IPS-NIHi11 (cell line): ENCODE measurements around the gene TXLNG.
A peak's percentile ranks its signal among the peaks of the same experiment; 100 is the strongest.

Experiments
- DNase-seq: peaks from one replicate; pipeline ENCODE4 v3.0.0; 2012; ENCODE audit warnings: mixed read lengths, low spot score

Gene TXLNG

DNA sequence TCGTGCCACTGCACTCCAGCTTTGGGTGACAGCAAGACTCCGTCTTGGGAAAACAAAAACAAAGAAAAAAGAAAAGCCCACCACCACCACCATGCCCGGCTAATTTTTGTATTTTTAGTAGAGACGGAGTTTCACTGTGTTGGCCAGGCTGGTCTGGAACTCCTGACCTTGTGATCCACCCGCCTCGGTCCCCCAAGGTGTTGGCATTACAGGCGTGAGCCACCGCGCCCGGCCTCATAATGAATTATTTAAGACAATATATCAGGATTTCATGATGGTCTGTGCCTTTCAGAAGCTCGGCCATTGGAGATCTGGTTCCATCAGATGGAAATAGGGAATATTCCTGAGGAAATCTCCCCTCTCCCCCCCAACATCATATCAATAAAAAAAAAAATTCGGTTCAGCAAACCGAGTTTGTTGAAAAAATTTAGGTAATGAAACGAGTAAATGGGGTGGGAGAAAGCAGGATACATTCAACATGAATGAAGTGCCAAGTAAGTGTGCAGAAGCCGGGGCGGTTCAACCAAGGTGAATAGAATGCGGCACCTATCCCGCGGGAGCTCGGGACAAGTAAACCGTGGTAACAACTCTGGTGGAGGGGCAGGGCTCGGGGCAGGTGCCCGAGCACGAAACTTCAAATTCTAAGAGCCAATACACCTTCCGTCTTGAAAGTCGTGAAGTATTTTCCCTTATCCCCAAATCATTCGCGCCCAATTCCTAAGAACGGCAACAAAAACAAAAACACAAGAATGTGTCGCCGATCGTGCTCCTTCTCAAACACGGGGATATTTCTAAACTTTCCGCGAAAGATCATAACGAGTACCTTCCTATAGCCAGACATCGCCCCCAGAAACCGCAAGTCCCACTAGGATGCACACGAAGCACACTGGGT lies 773 bp upstream of the TXLNG start:
- no peak for DNase-seq

DNA sequence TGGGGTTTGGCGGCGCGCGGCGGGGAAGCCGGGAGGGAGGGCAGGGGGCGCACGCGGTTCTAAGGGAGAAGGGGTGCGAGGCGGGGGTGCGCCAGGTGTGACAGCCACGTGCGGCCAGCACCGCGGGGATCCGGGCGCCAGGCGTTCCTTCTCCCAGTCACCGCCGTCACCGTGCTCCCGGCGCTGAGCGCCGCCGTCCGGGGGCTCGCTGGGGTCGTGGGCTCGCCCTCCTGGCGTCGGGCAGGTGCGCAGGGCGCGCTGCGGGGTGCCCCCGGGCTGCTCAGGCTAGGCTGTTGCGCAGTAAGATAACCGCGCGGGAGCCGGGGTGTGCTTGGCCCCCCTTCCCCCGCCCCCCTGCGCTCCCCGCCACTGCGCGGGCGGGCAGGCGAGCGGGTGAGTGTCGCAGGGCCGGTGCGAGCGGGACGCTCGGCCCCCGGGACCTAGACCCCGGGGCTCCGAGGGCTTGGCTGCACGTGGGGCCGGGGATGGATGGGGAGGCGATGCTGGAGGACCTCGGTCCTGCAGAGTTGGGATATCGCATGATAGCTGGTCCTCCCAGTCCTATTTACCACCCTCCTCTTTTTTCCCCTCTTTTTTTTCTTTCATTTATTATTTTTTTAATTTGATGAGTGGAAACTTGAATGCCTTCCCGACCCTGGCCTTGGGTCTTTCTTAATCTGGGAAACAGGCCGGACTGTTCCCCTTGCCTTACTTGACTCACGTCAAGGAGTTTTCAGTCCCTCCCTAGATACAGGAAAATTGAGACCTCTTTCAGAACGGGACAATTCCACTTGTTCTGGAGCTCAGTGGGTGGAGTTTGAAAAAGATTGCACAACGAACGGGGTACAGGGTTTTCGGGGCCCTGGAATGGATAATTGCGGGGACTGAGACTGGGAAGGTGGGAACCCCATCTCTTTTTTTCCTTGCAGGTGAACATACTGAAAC lies 797 bp downstream of the TXLNG start:
- DNase-seq, result peak; percentile 28

DNA sequence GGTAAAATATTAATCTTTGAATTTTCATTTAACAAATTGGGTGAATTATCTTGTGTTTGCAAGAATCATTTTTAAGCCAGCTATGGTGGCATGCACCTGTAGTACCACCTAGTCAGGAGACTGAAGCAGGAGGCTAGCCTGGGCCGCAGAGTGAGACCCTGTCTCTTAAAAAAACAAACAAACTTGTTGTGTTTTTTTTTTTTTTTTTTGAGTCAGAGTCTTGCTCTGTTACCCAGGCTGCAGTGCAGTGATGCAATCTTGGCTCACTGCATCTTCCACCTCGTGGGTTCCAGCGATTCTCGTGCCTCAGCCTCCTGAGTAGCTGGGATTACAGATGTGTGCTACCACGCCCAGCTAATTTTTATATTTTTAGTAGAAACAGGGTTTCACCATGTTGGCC lies 2.2 kb downstream of the TXLNG start:
- DNase-seq, result no peak

DNA sequence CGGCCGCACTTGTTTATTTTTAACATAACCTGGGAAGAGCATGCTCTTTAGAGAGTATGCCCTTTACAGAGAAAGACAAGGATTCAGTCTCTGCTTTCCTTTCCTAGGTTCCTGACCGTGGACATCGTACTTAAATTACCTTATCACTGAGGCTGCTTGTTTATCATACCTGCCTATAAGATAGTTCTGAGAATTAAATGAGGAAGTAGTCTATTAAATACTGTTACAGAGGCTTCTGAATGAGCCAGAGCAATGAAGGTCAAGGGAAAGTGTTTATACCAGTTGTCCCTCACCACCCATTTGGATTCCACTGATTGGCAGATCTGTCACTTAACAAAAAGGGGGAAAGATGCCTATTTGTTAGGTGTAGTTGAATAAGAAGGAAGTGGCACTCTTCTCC lies 10.0 kb downstream of the TXLNG start:
- DNase-seq, result no peak

DNA sequence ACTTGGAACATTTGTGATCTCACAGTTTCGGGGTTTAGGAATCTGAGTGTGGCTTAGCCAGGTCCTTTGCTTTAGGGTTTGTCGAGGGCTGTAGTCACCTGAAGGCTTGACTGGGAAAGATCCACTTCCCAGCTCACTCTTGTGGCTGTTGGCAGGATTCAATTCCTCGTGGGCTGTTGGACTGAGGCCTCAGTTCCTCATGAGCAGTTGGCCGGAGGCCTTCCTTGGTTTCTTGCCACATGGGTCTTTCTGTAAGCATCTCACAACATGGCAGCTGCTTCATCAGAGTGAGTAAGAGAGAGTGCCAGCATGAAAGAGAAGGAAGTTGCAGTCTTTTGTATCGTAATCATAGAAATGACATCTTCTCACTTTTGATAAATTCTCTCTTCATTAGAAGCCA lies 11.1 kb downstream of the TXLNG start:
- DNase-seq, result no peak

DNA sequence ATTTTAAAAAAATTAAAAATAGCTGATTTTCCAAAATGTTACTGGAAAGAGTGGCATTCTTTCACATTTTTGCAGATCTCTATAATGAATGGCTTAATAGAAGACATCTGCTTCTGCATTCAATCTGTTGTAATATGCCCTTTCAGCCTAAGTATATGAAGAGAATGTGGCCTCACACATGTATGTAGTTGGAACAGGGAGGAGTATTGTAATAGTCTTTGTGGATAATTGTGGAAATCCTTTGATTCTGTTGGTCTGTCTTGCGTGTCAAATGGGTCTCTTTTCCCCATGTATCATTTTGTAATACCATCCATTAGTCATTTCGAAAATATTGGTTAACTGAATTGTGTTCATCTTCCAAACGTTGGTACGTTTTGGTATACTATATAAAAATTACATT lies 11.6 kb downstream of the TXLNG start:
- DNase-seq, result no peak

DNA sequence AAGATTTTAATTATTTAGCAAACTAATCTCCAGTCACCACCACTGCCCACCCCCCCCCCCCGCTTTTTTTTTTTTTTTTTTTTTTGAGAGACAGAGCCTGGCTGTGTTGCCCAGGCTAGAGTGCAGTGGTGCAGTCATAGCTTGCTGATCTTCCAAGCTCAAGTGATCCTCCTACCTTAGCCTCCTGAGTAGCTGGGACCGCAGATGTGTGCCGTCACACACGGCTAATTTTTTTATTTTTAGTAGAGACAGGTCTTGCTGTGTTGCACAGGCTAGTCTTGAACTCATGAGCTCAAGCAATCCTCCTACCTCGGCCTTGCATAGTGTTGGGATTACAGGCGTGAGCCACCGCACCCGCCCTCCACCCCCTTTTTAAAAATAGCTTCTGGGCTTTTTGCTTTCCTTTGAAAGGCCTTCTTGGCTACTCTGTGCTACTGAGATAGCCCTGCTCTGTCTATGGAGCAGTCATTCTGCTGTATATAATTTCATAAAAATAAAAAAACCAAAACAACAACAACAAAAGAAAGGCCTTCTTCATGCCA lies 18.7 kb downstream of the TXLNG start:
- DNase-seq, result no peak

DNA sequence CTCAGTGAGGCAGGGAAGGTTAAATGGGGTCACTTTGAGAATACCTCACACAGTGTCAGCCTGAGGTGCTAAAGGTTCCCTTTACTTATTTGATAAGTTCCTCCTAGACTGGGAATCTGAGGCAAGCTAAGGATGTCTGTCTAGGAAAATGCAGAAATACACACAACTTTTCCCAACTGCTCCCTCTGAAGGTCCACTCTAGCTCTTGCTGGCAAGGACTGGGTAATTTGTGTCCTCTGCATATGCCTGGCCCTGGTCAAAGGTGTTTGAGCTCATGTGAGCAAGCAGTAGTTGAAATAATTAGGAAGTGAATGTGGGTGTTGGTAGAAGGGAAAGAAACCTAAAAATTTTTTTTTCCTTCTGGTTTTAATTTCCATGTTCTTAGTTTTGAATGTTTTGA lies 21.3 kb downstream of the TXLNG start:
- DNase-seq, result peak; percentile 31

DNA sequence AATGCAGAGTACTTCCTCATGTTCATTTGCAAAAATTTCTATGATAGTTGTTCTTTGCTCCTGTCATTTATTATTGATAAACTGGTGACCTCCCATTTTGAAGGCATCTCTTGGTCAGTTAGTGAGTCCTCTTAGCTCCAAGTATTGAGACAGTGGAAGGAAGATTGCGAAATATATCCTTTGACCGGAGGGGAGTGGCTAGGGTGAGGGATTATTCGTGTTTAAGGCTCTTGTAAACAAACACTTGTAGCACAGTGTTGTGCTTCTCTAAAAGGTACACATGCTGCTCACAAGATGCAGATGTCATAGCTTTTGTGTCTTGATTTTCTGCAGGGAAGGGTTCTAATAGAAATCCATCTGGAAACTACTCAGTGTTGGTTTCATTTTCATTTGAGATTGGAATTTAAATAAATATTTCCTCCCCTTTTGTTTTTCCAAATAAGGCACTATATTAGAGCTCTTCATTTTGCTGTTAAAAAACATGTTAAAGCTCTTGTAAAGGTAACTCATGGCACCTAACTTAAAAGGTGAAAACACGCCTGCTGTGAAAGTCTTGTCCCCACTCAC lies 21.8 kb downstream of the TXLNG start:
- DNase-seq, result no peak

DNA sequence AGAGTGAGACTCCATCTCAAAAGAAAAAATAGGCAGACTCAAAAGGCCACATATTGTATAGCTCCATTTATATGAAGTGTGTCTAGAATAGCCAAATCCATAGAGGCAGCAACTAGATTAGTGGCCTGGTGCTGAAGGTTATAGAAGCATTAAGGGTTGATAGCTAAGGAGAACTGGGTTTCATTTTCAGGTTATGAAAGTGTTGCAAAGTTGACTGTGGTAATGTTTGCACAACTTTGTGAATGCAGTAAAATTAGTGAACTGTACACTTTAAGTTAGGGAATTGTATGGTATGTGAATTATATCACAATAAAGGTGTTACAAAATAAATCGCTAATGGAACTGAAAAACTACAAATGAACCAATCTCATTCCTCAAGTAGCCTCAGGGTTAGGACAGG lies 28.3 kb downstream of the TXLNG start:
- no peak for DNase-seq

DNA sequence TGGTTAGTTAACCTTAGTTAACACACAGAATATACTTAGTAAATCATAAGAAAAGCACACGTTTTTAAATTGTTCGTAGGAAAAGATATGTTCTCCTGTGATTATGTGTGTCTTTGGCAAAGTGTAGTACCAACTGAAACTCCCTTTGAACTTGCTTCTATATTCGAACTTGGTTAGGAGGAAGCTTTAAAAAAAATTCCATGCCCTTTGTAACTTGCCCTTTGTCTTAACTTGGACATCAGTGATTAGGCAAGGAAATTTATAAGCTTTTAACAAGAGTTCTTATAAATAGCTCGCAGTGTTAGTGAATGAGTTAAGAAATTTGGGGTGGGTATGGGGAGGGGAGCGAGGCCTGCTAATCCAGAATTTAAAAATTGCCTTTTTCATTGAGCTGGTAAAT lies 33.4 kb downstream of the TXLNG start:
- no peak for DNase-seq

DNA sequence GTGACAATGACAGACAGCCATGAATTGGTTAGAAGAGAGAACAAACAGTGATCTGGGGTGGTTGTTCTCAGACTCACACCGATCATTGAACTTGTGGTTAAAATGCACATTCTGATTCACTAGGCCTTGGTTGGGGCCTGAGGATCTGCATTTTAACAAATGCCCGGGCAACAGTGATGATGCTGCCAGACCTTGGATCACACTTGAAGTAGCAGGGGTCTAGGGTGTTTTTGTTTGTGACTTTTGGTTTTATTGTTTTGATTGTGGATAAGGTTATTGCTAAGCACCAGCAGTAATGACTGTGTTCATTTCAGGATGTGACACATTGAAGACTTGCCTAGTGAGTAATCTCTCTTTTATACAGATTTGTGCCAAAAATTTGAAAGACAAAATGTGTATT lies 36.5 kb downstream of the TXLNG start:
- no peak for DNase-seq

DNA sequence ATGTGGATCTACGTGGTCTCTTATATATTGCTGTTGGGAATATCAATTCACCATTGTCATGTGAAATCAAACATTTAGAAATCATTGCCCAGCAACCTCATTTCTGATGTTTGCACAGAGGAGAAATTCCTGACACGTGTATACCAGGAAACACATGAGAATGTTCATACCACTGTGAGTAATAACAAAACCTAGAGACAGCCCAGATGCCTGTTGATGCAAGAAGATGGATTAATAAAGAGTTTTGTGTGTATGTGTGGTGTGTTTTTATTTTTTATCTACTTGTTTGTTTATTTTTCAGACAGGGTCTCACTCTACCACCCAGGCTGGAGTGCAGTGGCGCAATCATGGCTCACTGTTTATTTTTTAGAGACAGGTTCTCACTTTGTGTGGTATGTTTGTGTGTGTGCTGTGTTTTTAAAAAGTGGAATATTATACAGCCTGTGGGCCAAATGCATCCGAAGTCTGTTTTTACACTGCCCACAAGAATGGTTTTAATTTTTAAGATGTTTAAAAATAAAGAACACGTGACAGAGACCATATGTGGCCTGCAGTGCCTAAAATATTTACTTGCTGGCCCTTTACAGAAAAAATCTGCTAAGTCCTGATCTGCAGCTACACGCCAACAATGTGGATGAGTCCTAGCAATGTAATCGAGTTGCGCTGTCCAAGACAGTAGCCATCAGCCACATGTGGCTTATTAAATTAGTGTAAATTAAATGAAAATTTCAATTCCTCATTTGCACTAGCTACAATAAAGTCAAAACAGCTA lies 39.2 kb downstream of the TXLNG start:
- no peak for DNase-seq

DNA sequence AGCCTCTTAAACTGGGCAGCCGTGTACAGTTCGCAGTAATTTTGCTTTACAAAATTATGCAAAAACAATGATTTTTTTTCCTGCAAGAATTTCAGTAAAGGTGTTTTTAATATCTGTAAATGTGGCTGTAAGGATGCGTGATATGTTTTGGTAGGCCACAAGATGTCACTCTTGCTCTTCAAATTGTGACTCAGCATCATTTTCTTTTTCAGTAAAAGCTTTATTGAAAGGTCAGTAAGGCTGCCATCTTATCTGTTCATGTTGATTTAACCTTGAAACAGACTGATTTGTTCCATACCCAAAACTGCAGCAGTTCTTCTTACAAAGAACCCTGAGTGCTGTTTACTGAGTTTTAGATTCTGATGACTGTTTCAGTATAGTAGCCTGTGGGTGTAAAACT lies 39.9 kb downstream of the TXLNG start:
- no peak for DNase-seq

DNA sequence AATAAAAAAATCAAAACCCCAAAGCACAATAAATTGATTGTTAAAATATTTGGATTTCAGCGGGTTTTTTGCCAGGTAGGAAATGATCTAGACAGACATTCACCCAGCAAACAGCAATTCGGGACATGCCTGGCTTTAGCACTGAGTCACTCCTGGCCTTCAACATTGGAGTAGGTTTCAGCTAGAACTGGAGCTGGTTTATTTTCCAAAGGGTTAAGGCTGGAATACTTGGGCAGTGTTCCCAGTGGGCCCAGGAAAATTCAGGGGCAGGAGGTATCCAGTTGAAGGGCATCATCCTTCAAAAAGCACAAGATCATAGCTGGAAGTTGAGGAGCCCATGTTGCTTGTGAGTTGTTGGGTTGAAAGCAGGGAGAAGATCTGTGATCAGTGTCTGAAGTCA lies 41.0 kb downstream of the TXLNG start:
- no peak for DNase-seq

DNA sequence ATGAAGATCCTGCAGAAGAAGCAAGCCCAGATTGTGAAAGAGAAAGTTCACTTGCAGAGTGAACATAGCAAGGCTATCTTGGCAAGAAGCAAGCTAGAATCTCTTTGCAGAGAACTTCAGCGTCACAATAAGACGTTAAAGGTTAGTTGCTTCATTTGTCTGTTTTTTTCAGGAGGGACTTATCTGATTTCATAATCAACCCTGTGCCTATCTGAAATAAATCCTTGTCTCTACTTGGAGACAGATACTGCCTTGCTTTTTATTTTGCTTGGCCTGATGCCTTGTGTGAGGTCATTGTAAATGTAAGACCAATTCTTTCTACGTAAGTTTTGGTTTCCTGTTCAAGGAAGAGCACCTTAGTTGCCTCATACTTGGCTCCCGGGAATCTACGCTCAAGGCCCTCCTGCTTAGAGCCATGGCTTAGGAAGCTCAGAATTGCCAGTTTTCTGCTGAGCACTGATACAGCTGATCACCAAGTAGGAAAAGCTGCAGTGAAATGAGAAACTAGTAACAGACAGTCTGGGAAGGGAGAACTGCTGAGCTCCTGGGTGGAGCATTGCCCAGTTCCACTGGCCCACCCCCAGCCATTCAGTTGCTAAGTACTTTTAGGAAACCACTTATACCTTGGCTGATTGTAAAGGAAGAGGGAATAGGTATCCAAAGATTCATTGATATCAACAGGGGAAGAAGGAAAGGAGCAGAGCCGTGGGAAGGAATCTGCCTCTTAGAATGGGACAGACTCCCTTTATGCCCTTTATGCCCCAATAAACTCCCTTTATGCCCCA lies 42.0 kb downstream of the TXLNG start:
- no peak for DNase-seq

DNA sequence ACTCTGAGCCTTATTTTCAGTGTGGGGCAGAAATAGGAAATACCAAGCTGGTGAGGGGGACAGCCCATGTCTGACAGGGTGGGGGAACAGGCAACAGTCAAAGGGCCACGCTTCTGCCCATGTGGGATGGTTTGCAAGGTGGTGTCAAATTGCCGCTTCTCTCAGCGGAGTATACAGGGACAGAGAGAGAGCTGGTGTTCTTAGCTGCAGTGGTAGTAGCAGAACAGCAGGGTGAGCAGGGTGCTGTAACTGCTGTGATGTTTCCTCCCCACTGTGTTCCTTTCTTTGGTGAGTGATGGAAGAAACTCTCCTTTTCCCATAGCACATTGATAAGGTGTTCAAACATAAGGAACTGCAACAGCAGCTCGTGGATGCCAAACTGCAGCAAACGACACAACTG lies 46.0 kb downstream of the TXLNG start:
- DNase-seq, result no peak

DNA sequence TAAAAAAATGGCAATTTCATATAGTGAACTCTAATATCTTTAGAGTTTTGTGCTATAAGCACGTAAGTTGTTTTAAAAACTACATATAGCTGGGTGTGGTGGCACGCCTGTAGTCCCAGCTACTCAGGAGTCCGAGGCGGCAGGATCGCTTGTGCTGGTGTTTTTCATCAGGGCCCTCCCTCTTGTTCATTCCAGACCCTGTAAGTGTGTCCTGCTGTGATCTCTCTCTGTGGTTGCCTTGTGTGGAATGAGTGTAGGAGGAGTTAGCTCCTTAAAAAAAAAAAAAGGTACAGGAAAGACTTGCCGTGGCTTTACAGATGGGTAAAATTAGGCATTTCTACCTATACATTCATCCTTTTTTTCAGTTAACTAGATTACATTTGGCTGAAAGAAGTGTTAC lies 48.5 kb downstream of the TXLNG start:
- peak; percentile 14 for DNase-seq

DNA sequence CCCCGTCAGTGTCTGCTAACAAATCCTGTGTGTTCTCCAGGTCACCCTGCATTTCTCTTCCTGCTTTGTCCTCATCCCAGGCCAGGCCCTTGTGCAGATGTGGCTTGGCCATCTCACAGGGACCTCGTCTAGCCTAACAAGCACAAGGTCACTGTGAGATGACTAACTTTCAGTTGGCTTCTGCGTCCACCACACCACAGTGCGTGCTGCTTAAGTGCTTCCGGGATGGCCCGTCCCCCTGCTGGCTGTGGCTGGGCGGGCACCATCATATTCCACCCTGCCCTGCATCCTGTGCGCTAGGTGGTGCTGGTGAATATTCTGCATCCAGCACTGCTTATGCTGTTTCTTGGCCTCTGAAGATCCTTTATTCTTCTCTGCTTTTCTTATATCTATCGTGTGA lies 50.1 kb downstream of the TXLNG start:
- peak; percentile 35 for DNase-seq

DNA sequence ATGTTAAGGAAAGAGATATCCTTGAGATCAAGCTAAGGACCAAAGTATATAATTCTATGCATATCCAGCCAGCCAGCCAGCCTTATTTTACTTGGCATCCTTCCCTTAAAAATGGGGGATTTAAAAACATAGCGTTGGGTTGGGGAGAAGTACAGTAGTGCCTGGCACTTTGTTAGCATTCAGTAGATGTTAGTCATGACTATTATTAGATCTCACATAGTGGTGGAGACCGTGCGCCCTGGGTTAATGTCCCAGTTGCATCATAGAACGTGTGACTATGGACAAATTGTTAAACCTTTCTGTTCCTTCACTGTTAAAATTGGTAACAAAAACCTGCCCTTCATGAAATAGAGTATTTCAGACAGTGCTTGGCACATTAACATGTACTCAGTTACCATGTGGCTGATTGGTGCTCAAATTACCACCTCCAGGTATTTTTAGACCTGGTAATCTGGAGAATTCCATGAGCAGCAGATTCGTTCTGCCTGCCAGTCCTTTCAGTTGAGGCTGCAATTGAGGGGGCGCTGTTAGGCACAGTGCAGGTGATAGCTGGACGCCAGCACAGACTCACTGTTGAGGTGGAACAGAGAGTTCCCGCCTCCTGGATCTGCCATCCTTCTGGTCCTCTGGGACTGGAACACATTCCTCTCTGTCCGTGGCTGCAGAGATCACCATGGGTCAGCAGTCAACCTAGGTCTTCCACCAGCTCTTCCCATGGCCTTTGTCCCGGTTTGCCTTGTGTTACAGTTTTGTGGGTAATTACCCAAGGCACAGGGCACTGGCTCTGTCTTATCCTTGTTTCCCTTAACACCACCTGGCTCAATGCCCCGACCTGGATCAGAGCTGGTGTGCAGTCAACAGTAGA lies 52.2 kb downstream of the TXLNG start:
- no peak for DNase-seq
